ENCODE measurements around the gene CINP.
A peak's percentile ranks its signal among the peaks of the same experiment; 100 is the strongest.
"Not testable (repeated sequence)": the region's sequence is repeated elsewhere in the genome, so short reads cannot be mapped to it uniquely, and the experiment has no call there.

Gene CINP

DNA sequence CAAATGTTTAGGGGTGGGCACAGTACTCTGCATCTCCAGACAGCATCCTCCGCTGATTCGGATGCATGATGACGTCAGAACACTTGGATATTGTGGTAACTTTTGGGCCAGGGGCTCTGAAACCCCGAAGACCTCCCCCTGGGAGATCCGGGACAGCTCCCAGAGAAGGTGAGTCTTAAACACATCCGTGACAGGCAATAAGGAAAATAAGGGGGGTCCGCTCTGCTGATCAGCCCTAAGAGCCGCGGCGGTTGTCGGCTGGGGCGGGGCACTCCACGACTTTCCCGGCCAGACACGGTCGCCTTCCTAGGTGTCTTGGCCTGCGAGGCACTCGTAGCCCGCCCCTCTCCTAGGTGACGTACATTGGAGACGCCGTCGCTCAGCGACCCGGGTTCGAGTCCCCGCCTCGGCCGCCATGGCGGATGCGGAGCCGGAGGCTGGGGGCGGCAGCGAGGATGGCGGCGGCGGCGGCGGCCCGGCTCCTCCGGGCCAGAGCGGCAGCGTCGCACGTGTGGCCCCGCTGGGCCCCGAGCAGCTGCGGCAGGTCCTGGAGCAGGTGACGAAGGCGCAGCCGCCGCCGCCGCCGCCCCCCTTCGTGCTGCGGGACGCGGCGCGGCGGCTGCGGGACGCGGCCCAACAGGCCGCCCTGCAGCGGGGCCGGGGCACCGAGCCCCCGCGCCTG is 43.2 kb downstream of the CINP start, which contains the start of gene ZNF839:
Gene ZNF839 (plus strand): TSS at position 396 of the 682 bp plus-strand sequence. CDS start 20 bp downstream, at position 416.
- DNase-seq: peak; percentile 65

DNA sequence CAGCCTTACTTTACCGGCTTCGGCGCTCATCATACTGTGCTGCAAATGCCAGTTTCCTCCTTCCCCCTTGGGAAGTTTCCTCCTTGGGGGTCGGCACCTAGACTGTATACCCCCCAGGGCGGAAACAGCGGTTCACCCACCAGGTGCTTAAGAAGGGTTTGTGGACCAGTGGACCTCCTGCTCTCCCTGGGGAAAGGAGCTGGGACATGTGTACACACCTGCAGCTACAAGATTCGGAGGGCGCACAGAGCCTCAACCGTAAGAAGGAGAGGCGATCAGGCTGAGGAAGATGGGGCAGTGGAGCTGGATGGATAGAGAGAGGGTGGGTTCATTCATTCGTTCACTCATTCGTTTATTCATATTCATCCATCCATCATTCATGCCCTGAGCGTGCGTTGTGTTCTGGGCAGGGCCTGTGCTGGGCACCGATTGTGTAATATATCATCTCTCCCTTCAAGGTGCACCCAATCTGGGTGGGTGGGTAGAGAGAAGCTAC is 43.9 kb downstream of the CINP start:
- no peak for DNase-seq

DNA sequence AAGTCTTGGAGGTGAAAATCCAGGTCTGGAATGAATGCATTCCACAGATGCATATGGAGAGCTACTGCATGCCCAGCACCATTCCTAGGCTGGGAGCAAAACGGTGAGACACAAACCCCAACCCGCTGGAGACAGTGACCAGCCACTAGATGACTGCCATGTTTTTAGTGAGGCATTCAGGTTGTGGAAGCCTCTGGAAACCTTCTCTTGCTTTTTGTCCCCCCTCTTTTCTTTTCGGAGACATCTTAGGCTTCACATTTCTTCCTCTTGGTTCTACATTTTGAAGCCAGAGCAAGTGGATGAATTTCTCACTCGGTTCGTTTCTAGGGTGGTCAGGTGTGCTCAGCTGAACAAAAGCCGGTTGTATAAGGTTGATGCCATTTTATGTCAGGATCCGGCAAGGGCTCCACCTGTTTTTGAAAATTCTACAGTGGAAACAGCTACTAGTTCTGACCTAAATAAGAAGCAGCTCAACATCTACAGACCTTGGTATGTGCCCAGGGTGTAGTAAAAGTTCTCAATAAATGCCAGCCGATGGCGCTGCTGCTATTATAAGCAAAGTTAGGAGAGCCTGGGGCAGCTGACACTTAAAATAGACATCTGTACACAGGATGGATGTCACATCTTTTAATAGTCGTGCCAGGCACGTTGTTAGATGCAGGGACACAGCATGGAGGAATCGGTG is 45.0 kb downstream of the CINP start:
- no peak for DNase-seq

DNA sequence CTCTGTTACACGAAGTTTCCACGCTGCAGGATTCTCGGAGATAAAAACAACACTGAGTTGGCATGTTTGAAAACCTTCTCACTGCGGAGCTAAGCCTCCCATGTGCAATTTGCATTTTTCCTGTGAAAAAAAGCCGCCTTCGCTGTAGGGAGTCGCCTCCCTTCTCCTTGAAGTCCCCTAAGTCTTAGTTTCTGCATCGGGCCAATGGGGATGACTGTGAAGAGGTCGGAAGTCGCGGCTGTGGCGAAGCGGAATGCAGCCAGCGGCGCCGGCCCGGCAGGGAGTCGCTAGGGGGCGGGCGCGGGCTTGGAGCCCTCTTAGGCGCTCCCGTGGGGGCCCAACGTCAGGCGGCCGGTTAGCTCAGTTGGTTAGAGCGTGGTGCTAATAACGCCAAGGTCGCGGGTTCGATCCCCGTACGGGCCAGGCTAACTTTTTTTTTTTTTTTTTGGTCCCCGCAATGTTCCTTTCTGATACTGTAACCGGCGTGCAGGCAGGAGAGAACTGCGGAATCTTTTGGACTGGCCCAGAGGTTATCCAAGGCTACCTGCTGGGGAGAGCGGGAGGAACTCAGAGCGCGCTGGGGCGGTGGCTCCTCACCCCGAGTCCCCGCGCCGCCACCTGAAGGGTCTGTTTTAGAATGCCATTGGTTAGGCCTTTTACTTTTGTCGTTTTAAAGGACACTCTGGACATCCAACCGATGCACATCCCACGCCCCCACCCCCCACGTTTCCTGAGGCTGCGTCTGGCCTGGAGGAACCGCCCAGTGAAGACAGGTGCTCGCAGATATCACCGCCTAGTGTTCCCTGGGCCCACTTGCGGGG is 45.7 kb downstream of the CINP start:
- DNase-seq: peak; percentile 82

DNA sequence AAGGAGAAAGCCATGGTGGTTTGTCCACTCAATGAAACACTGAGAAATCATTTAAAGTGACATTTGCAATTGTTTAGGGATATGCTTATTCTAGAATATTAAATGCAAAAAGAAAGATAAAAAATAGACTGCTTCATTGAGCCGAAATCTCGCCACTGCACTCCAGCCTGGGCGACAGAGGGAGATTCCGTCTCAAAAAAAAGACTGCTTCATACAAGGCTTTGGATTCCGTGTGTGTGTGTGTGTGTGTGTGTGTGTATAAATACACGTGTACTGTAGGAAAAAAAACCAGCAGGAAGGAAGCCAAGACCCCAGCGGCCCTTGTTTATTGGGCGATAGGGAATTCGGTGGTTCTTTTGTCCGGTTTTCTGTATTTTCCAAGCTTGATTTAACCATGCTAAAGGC is 46.4 kb downstream of the CINP start:
- DNase-seq: peak; percentile 82

DNA sequence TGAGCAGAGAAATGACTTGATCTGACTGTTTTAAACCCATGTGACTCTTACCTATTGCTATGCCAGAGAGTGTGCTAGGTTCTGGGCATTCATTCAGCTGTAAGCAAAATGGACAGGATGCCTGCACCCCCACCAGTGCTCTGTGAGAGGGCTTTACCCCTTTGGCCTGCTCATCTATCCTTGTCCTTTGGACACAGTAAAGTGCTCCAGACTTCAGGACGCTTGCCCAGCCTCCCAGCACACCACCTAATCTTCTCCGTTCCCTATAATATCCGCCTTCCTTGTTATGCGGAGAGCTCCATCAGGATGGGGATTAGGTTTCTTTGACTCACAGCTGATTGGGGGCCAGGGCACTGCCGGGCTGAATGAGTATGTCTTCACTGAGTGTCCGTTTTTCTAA is 47.6 kb downstream of the CINP start:
- no peak for DNase-seq

DNA sequence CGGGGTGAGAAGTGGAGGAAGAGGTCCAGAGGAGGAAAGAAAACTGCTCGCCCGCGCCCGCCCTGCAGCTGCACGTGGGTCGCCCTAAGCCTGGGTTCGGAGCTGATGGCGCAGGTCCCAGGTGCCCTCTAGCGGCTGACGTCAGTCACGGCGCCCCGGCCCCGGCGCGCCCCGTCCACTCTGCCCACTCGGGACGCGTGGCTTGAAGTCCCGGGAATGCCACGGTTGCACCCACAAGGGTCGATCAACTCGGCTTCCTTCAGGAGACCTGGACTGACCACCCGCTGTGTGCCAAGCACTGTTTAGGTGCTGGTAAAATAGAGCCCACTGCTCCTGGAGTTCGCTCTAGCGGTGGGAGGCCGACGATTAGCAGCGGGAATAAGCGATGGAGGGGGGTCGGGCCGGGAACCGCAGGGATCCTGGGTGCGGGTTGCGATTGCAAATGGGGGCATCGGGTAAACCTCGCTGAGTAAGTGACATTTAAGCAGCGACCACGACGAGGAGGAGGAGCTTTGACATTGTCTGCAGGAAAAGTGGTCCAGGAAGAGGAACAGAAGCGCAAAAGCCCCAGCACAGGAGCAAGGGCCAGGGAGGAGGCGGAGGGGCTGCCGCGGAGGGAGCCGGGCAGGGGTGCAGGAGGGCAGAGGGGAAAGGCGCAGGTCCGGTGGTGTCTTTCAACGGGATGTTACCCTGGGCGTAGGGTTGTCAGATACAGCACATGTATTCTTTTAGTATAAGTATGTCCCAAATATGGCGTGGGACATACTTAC is 48.3 kb downstream of the CINP start:
- DNase-seq: peak; percentile 61

DNA sequence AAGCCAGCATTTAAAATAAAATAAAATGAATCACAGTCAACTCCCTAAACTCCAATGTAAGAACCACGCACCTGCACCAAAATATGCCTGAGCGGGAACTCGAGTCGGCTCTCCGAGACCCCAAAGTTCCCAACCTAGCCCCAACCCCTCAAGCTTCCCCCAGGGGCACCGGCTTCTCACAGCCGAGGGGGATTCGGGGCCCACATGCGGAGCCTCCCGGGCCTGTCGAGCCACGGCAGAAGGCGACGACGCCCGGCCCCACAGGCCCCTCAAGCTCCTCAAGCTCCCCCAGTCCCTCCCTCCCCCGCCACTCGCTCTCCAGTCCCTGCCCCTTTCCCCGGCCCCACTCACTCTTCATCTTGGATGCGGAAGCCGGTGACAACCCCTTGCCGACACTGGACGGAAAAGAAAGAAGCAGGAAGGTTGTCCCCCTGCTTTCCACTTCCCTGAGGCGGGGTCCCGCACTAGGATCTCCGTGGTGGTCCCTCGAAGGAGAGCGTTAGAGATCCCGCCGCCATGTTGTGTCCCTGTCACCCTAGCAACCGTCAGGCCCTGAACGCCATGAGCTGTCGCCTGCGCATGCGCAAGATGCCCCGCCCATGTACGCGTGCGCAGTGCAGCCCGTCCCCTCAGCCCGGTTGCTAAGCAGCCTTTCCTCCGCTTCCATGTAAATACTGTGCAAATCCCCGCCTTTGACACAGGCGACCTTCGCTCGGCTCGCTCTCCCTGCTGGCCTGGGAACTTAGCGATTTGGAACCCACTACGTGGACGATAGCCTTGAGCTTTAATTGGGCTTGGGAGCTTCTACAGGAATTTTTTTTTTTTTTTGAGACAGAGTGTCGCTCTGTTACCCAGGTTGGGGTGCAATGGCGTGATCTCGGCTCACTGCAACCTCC is 57.8 kb downstream of the CINP start, which contains the start of gene MOK:
Gene MOK (minus strand): TSS at position 554 of the 896 bp plus-strand sequence. CDS start 196 bp downstream, at position 358.
- peak; percentile 96 for DNase-seq

DNA sequence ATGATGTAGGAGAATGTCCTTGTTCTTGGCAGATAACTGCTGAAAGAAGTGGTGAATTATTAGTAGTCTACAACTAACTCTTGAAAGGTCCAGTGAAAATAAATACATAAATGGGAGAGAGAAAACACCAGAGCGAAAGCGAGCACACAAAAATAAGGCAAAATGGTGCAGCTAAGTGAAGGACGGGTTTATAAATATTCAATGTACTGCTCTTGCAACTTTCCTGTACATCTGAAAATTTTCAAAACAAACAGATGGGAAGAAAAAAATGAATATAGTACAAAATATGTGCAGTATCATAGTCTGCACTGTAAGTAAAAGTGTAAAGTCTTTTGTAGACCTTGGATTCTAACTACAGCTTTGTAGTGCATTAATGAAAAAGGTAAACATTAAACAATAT is 59.0 kb downstream of the CINP start:
- DNase-seq: no peak

DNA sequence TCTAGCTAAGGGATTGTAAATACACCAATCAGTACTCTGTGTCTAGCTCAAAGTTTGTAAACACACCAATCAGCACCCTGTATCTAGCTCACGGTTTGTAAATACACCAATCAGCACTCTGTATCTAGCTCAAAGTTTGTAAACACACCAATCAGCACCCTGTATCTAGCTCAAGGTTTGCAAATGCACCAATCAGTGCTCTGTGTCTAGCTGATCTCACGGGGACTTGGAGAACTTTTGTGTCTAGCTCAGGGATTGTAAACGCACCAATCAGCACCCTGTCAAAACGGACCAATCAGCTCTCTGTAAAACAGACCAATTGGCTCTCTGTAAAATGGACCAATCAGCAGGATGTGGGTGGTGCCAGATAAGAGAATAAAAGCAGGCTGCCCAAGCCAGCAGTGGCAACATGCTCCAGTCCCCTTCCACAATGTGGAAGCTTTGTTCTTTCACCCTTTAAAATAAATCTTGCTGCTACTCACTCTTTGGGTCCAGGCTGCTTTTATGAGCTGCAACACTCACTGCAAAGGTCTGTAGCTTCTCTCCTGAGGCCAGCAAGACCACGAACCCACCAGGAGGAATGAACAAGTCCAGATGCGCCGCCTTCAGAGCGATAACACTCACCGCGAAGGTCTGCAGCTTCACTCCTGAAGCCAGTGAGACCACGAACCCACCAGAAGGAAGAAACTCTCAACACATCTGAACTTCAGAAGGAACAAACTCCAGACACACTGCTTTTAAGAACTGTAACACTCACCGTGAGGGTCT is 64.2 kb downstream of the CINP start:
- not testable (repeated sequence) for DNase-seq

All from kidney glomerular epithelial cell (primary cell).